ENCODE data around the gene CCNT2. TPM values are rescaled to one million over a fixed set of nuclear protein-coding genes. Genes with fewer than 3 reads are reported as not detected.

The CCNT2 gene
- total and polyA plus RNA-seq, 12 donors: 4.7 to 26.6 (median 21.0) TPM

- TF ChIP-seq CTCF (IDR thresholded peaks at IDR 0.05): no peak
- Histone ChIP-seq H3K4me3 (no peak overlapping the region), H3K36me3 (no peaks in the 10 kb centered on the region), H3K4me1 (no peaks in the 10 kb centered on the region), H3K27me3 (no peaks in the 10 kb centered on the region), H3K27ac (no peak overlapping the region), H3K9me3 (peaks cover 0 to 26% (median 10%) of the 10 kb centered on the region in 11 donors)
- WGBS, 2 donors: 58 to 65% methylated on average over 1 of the region's 1 CpG
- ATAC-seq: no peak
- intact Hi-C loops (cut with DNase I): no loop called here
- DNase-seq: no peak
Observed at GRCh38 chr2:134875309-134875708, 43.3 kb upstream of the CCNT2 start.

- no peak for TF ChIP-seq CTCF (IDR thresholded peaks at IDR 0.05)
- Histone ChIP-seq H3K9me3 (peaks cover 0 to 19% (median 10%) of the 10 kb centered on the region in 11 donors), H3K36me3 (no peaks in the 10 kb centered on the region), H3K27ac (no peak overlapping the region), H3K4me3 (no peak overlapping the region), H3K4me1 (no peaks in the 10 kb centered on the region), H3K27me3 (no peaks in the 10 kb centered on the region)
- DNase-seq (no peak), ATAC-seq (no peak)
- intact Hi-C loops (cut with DNase I): no loop called here
Observed at GRCh38 chr2:134882773-134883172, 35.8 kb upstream of the CCNT2 start.

- Histone ChIP-seq H3K27me3 (no peaks in the 10 kb centered on the region), H3K27ac (no peak overlapping the region), H3K4me3 (no peak overlapping the region), H3K4me1 (no peaks in the 10 kb centered on the region), H3K9me3 (peaks cover 0 to 10% (median 2%) of the 10 kb centered on the region in 11 donors), H3K36me3 (no peaks in the 10 kb centered on the region)
- ATAC-seq (no peak), DNase-seq (no peak)
- no peak for TF ChIP-seq CTCF (IDR thresholded peaks at IDR 0.05)
- intact Hi-C loops (cut with DNase I): no loop called here
- WGBS, 2 donors: 96 to 99% methylated on average over 3 of the region's 3 CpGs
Observed at GRCh38 chr2:134883552-134884293, 34.9 kb upstream of the CCNT2 start.

- DNase-seq (no peak), ATAC-seq (no peak)
- Histone ChIP-seq H3K36me3 (no peaks in the 10 kb centered on the region), H3K4me1 (no peaks in the 10 kb centered on the region), H3K27me3 (no peaks in the 10 kb centered on the region), H3K4me3 (no peak overlapping the region), H3K27ac (no peak overlapping the region), H3K9me3 (peaks cover 0 to 5% (median 0%) of the 10 kb centered on the region in 11 donors)
- TF ChIP-seq CTCF (IDR thresholded peaks at IDR 0.05): no peak
- intact Hi-C loops (cut with DNase I): no loop called here
Observed at GRCh38 chr2:134884435-134884834, 34.2 kb upstream of the CCNT2 start.

Data from heart right ventricle (tissue), 16 donors.